WTC11 (cell line): Measurements from ENCODE around the gene PSD2. TPM values are rescaled to one million over a fixed set of nuclear protein-coding genes. Genes with fewer than 3 reads are reported as not detected.

Experiments used
- ATAC-seq: fragments of 200-7000 bp; cut with Tn5 transposase; 2 replicates; pipeline ENCODE4 v1.10.0; 2021; ENCODE audit warnings: mild to moderate bottlenecking, moderate library complexity
- CTCF ChIA-PET: fragments of 300-600 bp; sonication (Branson Sonifier 250); formaldehyde crosslinking; loops from one replicate; lab custom pipeline; 2021; ENCODE audit warnings: antibody characterized with exemption; lab: Charles Lee
- POLR2A ChIA-PET: fragments of 350-600 bp; sonication (Branson Sonifier 250); formaldehyde crosslinking; loops from one replicate; lab custom pipeline; 2021; ENCODE audit warnings: antibody characterized with exemption; lab: Charles Lee
- DNase-seq: peaks from one replicate; pipeline ENCODE4 v3.0.0; 2021; ENCODE audit warnings: low spot score
- H3K27ac Mint-ChIP-seq: 2 replicates; pipeline ENCODE4 v1.8.0; 2021; ENCODE audit warnings: mixed read lengths
- H3K27me3 Mint-ChIP-seq: 2 replicates; pipeline ENCODE4 v1.8.0; 2021; ENCODE audit warnings: low read depth, mild to moderate bottlenecking, moderate library complexity, mixed read lengths
- H3K36me3 Mint-ChIP-seq: 2 replicates; pipeline ENCODE4 v1.8.0; 2021; ENCODE audit warnings: mixed read lengths
- H3K4me1 Mint-ChIP-seq: 2 replicates; pipeline ENCODE4 v1.8.0; 2022; ENCODE audit warnings: mixed read lengths
- H3K4me3 Mint-ChIP-seq: 2 replicates; pipeline ENCODE4 v1.8.0; 2021; ENCODE audit warnings: mild to moderate bottlenecking, moderate library complexity, mixed read lengths
- H3K9me3 Mint-ChIP-seq: 2 replicates; pipeline ENCODE4 v1.8.0; 2021; ENCODE audit warnings: mixed read lengths
- AFF4 ChIP-seq: sonication (generic); formaldehyde crosslinking; IDR thresholded peaks from 2 replicates; pipeline ENCODE4 v1.8.1; 2023; ENCODE audit warnings: mild to moderate bottlenecking, missing genetic modification reagents, borderline replicate concordance
- CBFB ChIP-seq: sonication (generic); formaldehyde crosslinking; IDR thresholded peaks from 2 replicates; pipeline ENCODE4 v1.8.1; 2022; ENCODE audit warnings: mild to moderate bottlenecking, low read depth, missing genetic modification reagents
- E2F1 ChIP-seq: sonication (generic); formaldehyde crosslinking; IDR thresholded peaks from 2 replicates; pipeline ENCODE4 v1.8.0; 2022; ENCODE audit warnings: mild to moderate bottlenecking, missing genetic modification reagents
- E2F4 ChIP-seq: sonication (generic); formaldehyde crosslinking; IDR thresholded peaks from 2 replicates; pipeline ENCODE4 v1.8.1; 2022; ENCODE audit warnings: low read depth, mild to moderate bottlenecking, moderate library complexity, missing genetic modification reagents, borderline replicate concordance
- FOXK1 ChIP-seq: sonication (generic); formaldehyde crosslinking; IDR thresholded peaks from 2 replicates; pipeline ENCODE4 v1.8.0; 2022; ENCODE audit warnings: mild to moderate bottlenecking, moderate library complexity, missing genetic modification reagents
- IRF2 ChIP-seq: sonication (generic); formaldehyde crosslinking; IDR thresholded peaks from 2 replicates; pipeline ENCODE4 v1.8.0; 2022; ENCODE audit warnings: low read depth, missing genetic modification reagents, borderline replicate concordance
- MLX ChIP-seq: sonication (generic); formaldehyde crosslinking; IDR thresholded peaks from 2 replicates; pipeline ENCODE4 v1.8.1; 2023; ENCODE audit warnings: mild to moderate bottlenecking, missing genetic modification reagents, moderate library complexity
- NFE2L1 ChIP-seq: sonication (generic); formaldehyde crosslinking; IDR thresholded peaks from 2 replicates; pipeline ENCODE4 v1.8.1; 2023; ENCODE audit warnings: missing genetic modification reagents
- OVOL2 ChIP-seq: fragments of 250-450 bp; sonication (Bioruptor Pico); IDR thresholded peaks from 2 replicates; pipeline ENCODE4 v1.9.0; 2021; ENCODE audit warnings: mild to moderate bottlenecking, borderline replicate concordance
- PREB ChIP-seq: sonication (generic); formaldehyde crosslinking; IDR thresholded peaks from 2 replicates; pipeline ENCODE4 v1.8.1; 2022; ENCODE audit warnings: mild to moderate bottlenecking, missing genetic modification reagents, moderate library complexity, borderline replicate concordance
- PRRX2 ChIP-seq: fragments of 250-450 bp; sonication (Bioruptor Pico); IDR thresholded peaks from 2 replicates; pipeline ENCODE4 v1.8.0; 2021; ENCODE audit warnings: mild to moderate bottlenecking
- SMAD4 ChIP-seq: sonication (generic); formaldehyde crosslinking; IDR thresholded peaks from 2 replicates; pipeline ENCODE4 v1.8.0; 2022; ENCODE audit warnings: mild to moderate bottlenecking, missing genetic modification reagents
- SOX15 ChIP-seq: fragments of 250-450 bp; sonication (Bioruptor Pico); IDR thresholded peaks from 2 replicates; pipeline ENCODE4 v1.9.0; 2021; ENCODE audit warnings: mild to moderate bottlenecking
- TEAD1 ChIP-seq: sonication (generic); formaldehyde crosslinking; IDR thresholded peaks from 2 replicates; pipeline ENCODE4 v1.8.0; 2022; ENCODE audit warnings: mild to moderate bottlenecking, missing genetic modification reagents
- USF2 ChIP-seq: sonication (generic); formaldehyde crosslinking; IDR thresholded peaks from 2 replicates; pipeline ENCODE4 v1.8.1; 2023; ENCODE audit warnings: mild to moderate bottlenecking, missing genetic modification reagents, moderate library complexity
- ZBTB21 ChIP-seq: sonication (generic); formaldehyde crosslinking; IDR thresholded peaks from 2 replicates; pipeline ENCODE4 v1.8.1; 2023; ENCODE audit warnings: mild to moderate bottlenecking, missing genetic modification reagents, borderline replicate concordance
- ZMAT4 ChIP-seq: fragments of 250-450 bp; sonication (Bioruptor Pico); IDR thresholded peaks from 2 replicates; pipeline ENCODE4 v1.9.0; 2021; ENCODE audit warnings: mild to moderate bottlenecking
- ZNF416 ChIP-seq: fragments of 250-450 bp; sonication (Bioruptor Pico); IDR thresholded peaks from 2 replicates; pipeline ENCODE4 v1.9.0; 2021; ENCODE audit warnings: mild to moderate bottlenecking, inconsistent platforms
- ZSCAN18 ChIP-seq: fragments of 250-450 bp; sonication (Bioruptor Pico); IDR thresholded peaks from 2 replicates; pipeline ENCODE4 v2.1.2; 2022; ENCODE audit warnings: mild to moderate bottlenecking, moderate library complexity
- total RNA-seq: library from RNA; stranded (reverse); gene quantifications from 3 replicates; pipeline ENCODE4 v1.2.3, GENCODE V29; 2021

The PSD2 gene
- total RNA-seq, 1 experiment from 2014 or later = 0.57 TPM

- Mint-ChIP-seq H3K4me1 (peaks cover 5% of the 10 kb centered on the region; the same call in 1 of the 2 replicates), H3K27me3 (peaks cover 90% of the 10 kb centered on the region), H3K4me3 (no peak overlapping the region), H3K9me3 (no peaks in the 10 kb centered on the region), H3K36me3 (no peaks in the 10 kb centered on the region), H3K27ac (no peak overlapping the region)
- CTCF ChIA-PET = interaction anchor here (0.5 to 5.1 kb wide), 7 partner anchors 10 to 408 kb away, joined by 3 to 58 read pairs (median 18); no protein-coding TSS in a partner anchor
- POLR2A ChIA-PET = no interaction called here
- no peak for DNase-seq
- no peak for ATAC-seq
- TF ChIP-seq ZBTB21 (CRISPR knock-in tag) (no peak), SOX15 (CRISPR knock-in tag) (no peak), ZNF416 (no peak), PRRX2 (no peak), NFE2L1 (no peak), MLX (CRISPR knock-in tag) (no peak), FOXK1 (CRISPR knock-in tag) (no peak), PREB (no peak), CBFB (CRISPR knock-in tag) (no peak), AFF4 (no peak), E2F1 (CRISPR knock-in tag) (no peak), SMAD4 (CRISPR knock-in tag) (no peak), IRF2 (CRISPR knock-in tag) (no peak), USF2 (CRISPR knock-in tag) (no peak), E2F4 (no peak), TEAD1 (CRISPR knock-in tag) (no peak), OVOL2 (CRISPR knock-in tag) (no peak), ZMAT4 (CRISPR knock-in tag) (no peak), ZSCAN18 (CRISPR knock-in tag) (no peak)
Measured at GRCh38 chr5:139797856-139798510, 2.4 kb downstream of the PSD2 start.
